EH (cell line): ENCODE data around the gene TRPC4AP.

ENCODE experiments used
- DNase-seq: peaks from one replicate; pipeline ENCODE4 v3.0.0-alpha.2; 2015; ENCODE audit warnings: low read depth

TRPC4AP gene

DNA sequence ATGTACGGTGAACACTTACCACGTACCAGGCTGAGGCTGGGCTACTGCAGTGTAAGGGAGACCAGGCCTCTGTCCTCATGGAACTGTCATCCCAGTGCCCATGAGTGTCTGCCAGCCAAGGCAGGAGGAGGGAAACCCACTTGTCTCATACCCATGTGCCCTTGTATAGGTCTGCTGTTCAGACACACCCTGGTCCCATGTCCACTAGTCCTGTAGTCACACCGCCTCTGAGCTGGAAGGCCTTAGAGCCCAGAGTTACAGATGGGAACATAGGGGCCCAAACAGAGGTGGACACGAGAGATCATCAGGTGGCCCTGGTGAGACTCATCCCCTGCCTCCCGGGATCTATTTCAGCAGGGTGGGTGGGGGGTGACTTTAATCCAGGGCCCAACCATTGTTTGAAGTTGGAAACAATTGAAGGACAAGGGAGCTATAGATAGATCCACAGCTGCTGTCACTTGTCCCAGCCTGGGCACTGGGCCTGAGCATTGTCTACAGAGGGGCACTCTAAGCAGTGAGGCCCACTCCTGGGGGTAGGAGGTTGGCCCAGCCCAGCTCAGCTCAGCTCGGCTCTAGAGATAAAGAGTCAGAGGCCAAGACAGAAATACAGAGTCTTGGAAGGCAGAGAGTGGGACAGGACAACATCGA is 122.3 kb downstream of the TRPC4AP start:
- no peak for DNase-seq

DNA sequence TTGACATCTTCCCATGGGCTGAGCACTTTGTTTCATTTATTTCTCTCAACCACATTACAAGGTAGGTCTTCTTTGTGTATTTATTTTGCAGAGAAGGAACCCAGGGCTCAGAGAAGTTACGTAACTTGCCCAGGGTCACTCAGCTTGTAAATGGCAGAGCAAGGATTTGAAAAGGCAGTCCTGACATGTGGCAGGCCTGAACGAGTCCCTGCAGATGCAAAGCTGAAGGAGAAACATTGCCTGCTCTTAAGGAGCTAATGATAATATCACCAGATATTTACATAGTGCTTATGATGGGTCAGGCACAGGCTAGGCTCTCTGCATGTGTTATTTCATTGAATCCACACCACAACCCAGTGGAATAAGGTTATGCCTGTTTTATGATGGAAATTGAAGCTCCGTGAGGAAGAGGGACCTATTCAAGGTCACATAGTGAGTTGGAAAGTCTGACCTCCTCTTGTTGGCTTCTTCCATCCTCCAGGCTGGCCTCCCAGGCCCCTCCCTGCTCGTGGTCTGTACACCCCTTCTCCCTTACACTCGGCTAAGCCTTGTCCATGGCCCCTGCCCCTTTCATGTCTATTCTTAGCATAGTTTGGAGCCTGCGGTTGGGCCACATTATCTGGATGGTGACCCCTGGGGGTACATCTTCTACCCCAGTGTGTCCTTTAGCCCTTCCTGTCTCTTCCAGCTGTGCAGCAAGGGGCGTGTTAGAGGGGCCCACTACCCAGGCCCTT is 124.4 kb downstream of the TRPC4AP start:
- DNase-seq, result no peak

GRCh38 chr20:34967421-34967820 is 125.2 kb downstream of the TRPC4AP start:
- no peak for DNase-seq

DNA sequence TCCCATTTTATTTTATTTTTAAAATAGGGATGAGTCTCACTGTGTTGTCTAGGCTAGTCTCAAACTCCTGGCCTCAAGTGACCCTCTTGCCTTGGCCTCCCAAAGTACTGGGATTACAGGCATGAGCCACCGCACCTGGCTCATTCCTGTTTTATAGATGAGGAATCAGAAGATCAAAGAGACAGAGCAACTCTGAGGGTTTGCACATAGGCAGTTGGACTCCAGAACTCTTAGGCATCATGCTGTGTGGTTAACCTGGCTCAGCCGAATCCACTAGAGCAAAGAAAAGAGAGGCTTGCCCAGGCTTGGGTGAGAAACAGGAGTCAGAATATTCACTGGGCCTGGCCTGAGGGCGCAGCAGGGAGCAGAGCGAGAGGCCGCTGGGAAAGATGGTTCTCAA is 127.6 kb downstream of the TRPC4AP start:
- DNase-seq, result no peak

GRCh38 chr20:34964486-34964885 is 128.1 kb downstream of the TRPC4AP start:
- no peak for DNase-seq

GRCh38 chr20:34956751-34957472 is 135.7 kb downstream of the TRPC4AP start:
- no peak for DNase-seq

DNA sequence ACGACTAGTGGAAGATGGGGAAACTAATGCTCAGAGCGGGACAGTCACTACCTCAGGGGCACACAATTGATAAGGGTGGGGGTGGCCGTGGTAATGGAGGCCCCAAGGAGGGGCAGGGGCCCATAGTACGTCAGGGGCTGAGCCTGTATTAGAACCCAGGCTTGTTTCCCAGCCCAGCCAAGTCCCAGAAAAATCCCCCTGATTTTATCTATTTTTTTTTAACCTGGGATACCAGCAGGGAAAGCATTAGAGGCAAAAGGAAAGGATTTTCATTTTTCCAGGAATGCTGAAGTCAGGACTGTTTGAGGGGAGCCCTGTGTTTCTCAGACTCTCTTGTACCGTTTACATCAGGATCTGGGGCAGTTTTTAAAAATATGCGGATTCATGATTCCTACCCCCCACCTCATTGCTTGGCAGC is 136.6 kb downstream of the TRPC4AP start:
- DNase-seq, result no peak

GRCh38 chr20:34955231-34956040 is 137.2 kb downstream of the TRPC4AP start, which contains the start of the genes GSS and MYH7B:
Gene GSS, minus strand, starts transcription at chr20:34955806. Its CDS starts 3,954 bp downstream, at chr20:34951852.
Gene MYH7B, plus strand, starts transcription at chr20:34955868. Its CDS starts 22,138 bp downstream, at chr20:34978006.
- DNase-seq, result peak; percentile 95

DNA sequence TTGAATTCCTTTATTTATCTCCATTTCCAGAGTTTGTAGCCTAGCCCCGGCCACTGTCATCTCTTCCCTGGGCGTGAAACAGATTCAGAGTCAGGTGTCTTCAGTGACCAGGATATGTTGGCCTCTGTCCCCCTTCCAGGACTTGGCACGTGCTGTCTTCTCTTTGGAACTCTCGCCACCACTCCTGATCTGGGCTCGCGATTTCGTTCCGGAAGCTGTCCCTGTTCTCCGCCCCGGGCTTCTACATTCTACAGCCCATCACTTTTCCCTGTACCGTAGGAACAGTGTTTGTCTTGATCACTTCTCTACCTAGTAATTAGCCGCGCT is 137.7 kb downstream of the TRPC4AP start:
- peak; percentile 67 for DNase-seq

- no peak for DNase-seq
These were observed 138.6 kb downstream of the TRPC4AP start for GRCh38 chr20:34953960-34954359.

DNA sequence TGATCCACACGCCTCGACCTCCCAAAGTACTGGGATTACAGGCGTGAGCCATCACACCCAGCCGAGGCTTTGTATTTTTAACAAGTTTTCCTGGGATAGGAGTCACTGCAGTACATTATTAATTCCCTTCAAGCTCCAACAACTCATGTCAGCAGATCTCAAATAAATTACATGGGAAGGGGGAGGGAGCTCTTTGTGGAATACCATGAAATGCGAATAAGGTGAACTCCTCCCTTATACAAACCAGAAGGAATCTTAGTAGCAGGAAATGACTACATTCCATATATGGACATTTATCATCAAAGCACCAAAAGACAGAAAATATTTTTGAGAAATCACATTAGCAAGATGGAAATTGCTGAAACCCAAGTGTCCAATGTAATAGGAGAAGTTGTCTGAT is 139.9 kb downstream of the TRPC4AP start:
- peak; percentile 37 for DNase-seq
